PC-3 (cell line): Measurements from ENCODE around the gene PTBP2. TPM values are rescaled to one million over a fixed set of nuclear protein-coding genes. Genes with fewer than 3 reads are reported as not detected.

Experiments
- ATAC-seq: fragments of 200-7000 bp; cut with Tn5 transposase; 2 replicates; pipeline ENCODE4 v1.9.1; 2020; ENCODE audit warnings: mild to moderate bottlenecking, moderate library complexity
- BruUV-seq: library from RNA; stranded (reverse); fragments of 400-500 nt; replicated peaks from 2 replicates; lab custom pipeline; 2021; lab: Mats Ljungman, UMichigan
- CTCF ChIA-PET: fragments of 300-600 bp; sonication (Branson Sonifier 250); formaldehyde crosslinking; loops from one replicate; lab custom pipeline; 2022; ENCODE audit warnings: antibody characterized with exemption; lab: Charles Lee
- POLR2A ChIA-PET: fragments of 300-600 bp; sonication (Branson Sonifier 250); formaldehyde crosslinking; loops from one replicate; lab custom pipeline; 2022; ENCODE audit warnings: antibody characterized with exemption; ENCODE audit not compliant: unreplicated experiment; lab: Charles Lee
- DNase-seq: peaks from one replicate; pipeline ENCODE4 v3.0.0-alpha.2; 2015
- H2AFZ ChIP-seq: fragments of 300-600 bp; sonication (generic); 2 replicates; pipeline ENCODE4 v1.6.0; 2016; ENCODE audit warnings: antibody characterized with exemption, low read length
- H3F3A ChIP-seq: fragments of 300-600 bp; sonication (generic); one replicate; pipeline ENCODE4 v1.6.0; 2017; ENCODE audit warnings: antibody characterized with exemption, low read length, control low read depth, mild to moderate bottlenecking; ENCODE audit not compliant: unreplicated experiment
- H3K27ac ChIP-seq: fragments of 300-600 bp; sonication (generic); 2 replicates; pipeline ENCODE4 v1.5.1; 2016; ENCODE audit warnings: mild to moderate bottlenecking, low read length
- H3K27me3 ChIP-seq: fragments of 300-600 bp; sonication (generic); 2 replicates; pipeline ENCODE4 v1.6.1; 2016; ENCODE audit warnings: low read length, mixed read lengths
- H3K36me3 ChIP-seq: fragments of 300-600 bp; sonication (generic); 2 replicates; pipeline ENCODE4 v1.6.1; 2016; ENCODE audit warnings: low read depth, mixed run types, low read length, mixed read lengths
- H3K4me1 ChIP-seq: fragments of 300-600 bp; sonication (generic); 2 replicates; pipeline ENCODE4 v1.5.1; 2016; ENCODE audit warnings: low read length; ENCODE audit not compliant: insufficient read depth
- H3K4me2 ChIP-seq: fragments of 300-600 bp; sonication (generic); 2 replicates; pipeline ENCODE4 v1.6.0; 2016; ENCODE audit warnings: low read length
- H3K4me3 ChIP-seq: fragments of 300-600 bp; sonication (generic); 2 replicates; pipeline ENCODE4 v1.5.1; 2016; ENCODE audit warnings: mild to moderate bottlenecking, low read length, mixed read lengths
- H3K79me2 ChIP-seq: fragments of 300-600 bp; sonication (generic); 2 replicates; pipeline ENCODE4 v1.6.1; 2017; ENCODE audit warnings: low read length, mixed read lengths
- H3K9ac ChIP-seq: fragments of 300-600 bp; sonication (generic); 2 replicates; pipeline ENCODE4 v1.6.0; 2016; ENCODE audit warnings: mild to moderate bottlenecking, low read length
- H3K9me2 ChIP-seq: fragments of 300-600 bp; sonication (generic); replicated peaks from 2 replicates; pipeline ENCODE4 v1.6.1; 2016; ENCODE audit warnings: mixed run types, low read length, mixed read lengths
- H3K9me3 ChIP-seq: fragments of 300-600 bp; sonication (generic); 2 replicates; pipeline ENCODE4 v1.6.1; 2016; ENCODE audit warnings: low read length, mixed read lengths
- H4K20me1 ChIP-seq: fragments of 300-600 bp; sonication (generic); 2 replicates; pipeline ENCODE4 v1.6.1; 2016; ENCODE audit warnings: low read length, mixed read lengths
- EZH2 ChIP-seq: fragments of 300-600 bp; sonication (generic); IDR thresholded peaks from one replicate; pipeline ENCODE4 v1.6.1; 2017; ENCODE audit warnings: antibody characterized with exemption, mild to moderate bottlenecking, low read length; ENCODE audit not compliant: unreplicated experiment
- EZH2phosphoT487 ChIP-seq: fragments of 300-600 bp; sonication (generic); IDR thresholded peaks from 2 replicates; pipeline ENCODE4 v1.6.1; 2018; ENCODE audit warnings: mild to moderate bottlenecking, antibody characterized with exemption, low read length, borderline replicate concordance
- intact Hi-C: fragments of 100-400 bp; cut with micrococcal nuclease; formaldehyde crosslinking; loops from 2 replicates; pipeline ENCODE4 v1.9.0; 2023
- total RNA-seq: library from RNA; depleted of rRNA; stranded (reverse); fragments of >200 nt; gene quantifications from 2 replicates; pipeline ENCODE4 v1.2.3, GENCODE V29; 2014
- TF ChIP-seq, protein P1 (sequence below): fragments of 300-600 bp; sonication (generic); conservative IDR thresholded peaks from 2 replicates; pipeline ENCODE4 v1.5.1; 2017; ENCODE audit warnings: antibody characterized with exemption, low read depth, mild to moderate bottlenecking, low read length

PTBP2 gene
- total RNA-seq, 1 experiment from 2014 or later: 18.6 TPM

DNA sequence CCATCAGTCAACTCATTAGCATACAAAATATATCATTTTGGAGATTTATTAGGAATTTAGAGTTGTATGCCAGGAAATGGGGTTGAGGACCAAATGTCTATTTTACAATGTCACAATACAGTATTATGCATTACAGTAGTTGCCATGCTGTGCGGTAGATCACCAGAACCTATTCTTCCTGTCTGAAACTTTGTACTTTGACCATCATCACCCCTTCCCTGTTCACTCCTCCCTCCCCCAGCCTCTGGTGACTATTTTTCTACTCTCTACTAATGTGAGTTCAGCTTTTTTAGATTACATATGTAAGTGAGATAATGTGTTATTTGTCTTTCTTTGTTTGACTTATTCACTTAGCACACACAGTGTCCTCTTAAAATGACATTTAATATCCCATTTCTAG, 50.8 kb downstream of the PTBP2 start:
- Histone ChIP-seq H2AFZ (no peak overlapping the region), H3K9ac (no peak overlapping the region), H3K36me3 (peaks cover 25% of the 10 kb centered on the region), H3K4me3 (no peak overlapping the region), H3K27ac (no peak overlapping the region), H3K4me1 (no peaks in the 10 kb centered on the region), H3K9me2 (no peaks in the 10 kb centered on the region), H3K79me2 (0 out of 2 replicates have a peak, but pooled peaks cover 6% of the 10 kb centered on the region), H3F3A (no peaks in the 10 kb centered on the region), H3K9me3 (no peaks in the 10 kb centered on the region), H3K27me3 (no peaks in the 10 kb centered on the region), H4K20me1 (0 out of 2 replicates have a peak, but pooled peaks cover 9% of the 10 kb centered on the region), H3K4me2 (no peak overlapping the region)
- BruUV-seq: no TSS peak
- CTCF ChIA-PET: no interaction called here
- intact Hi-C loops: no loop called here
- DNase-seq (no peak), ATAC-seq (no peak)
- TF ChIP-seq EZH2 (no peak), EZH2phosphoT487 (no peak)
- TF ChIP-seq, protein P1, sequence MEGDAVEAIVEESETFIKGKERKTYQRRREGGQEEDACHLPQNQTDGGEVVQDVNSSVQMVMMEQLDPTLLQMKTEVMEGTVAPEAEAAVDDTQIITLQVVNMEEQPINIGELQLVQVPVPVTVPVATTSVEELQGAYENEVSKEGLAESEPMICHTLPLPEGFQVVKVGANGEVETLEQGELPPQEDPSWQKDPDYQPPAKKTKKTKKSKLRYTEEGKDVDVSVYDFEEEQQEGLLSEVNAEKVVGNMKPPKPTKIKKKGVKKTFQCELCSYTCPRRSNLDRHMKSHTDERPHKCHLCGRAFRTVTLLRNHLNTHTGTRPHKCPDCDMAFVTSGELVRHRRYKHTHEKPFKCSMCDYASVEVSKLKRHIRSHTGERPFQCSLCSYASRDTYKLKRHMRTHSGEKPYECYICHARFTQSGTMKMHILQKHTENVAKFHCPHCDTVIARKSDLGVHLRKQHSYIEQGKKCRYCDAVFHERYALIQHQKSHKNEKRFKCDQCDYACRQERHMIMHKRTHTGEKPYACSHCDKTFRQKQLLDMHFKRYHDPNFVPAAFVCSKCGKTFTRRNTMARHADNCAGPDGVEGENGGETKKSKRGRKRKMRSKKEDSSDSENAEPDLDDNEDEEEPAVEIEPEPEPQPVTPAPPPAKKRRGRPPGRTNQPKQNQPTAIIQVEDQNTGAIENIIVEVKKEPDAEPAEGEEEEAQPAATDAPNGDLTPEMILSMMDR: no peak
- POLR2A ChIA-PET: no interaction called here

DNA sequence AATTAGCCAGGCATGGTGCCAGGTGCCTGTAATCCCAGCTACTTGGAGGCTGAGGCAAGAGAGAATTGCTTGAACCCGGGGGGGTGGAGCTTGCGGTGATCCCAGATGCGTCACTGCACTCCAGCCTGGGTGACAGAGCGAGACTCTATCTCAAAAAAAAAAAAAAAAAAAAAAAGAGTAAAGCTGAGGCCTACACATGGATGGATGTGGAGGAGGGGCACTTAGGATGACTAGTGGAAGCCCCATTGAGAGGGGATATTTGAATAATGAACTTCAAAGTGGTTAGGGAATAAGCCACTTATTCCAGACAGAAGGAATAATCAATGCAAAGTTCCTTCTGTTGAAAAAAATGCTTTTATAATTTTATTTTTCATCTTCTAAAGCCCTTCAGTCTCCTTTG, 51.4 kb downstream of the PTBP2 start:
- H3K9me2 ChIP-seq: no peaks in the 10 kb centered on the region
- H3K9ac ChIP-seq: no peak overlapping the region
- peaks cover 25% of the 10 kb centered on the region for H3K36me3 ChIP-seq
- TF ChIP-seq, protein P1: no peak
- TF ChIP-seq EZH2: no peak
- TF ChIP-seq EZH2phosphoT487: no peak
- intact Hi-C loops: no loop called here
- DNase-seq (no peak), ATAC-seq (no peak)
- H2AFZ ChIP-seq: no peak overlapping the region
- no peak overlapping the region for H3K4me2 ChIP-seq
- H3K4me1 ChIP-seq: no peaks in the 10 kb centered on the region
- 0 out of 2 replicates have a peak, but pooled peaks cover under 1% of the 10 kb centered on the region for H3K79me2 ChIP-seq
- H3K4me3 ChIP-seq: no peak overlapping the region
- H3K27ac ChIP-seq: no peak overlapping the region
- BruUV-seq: no TSS peak
- H4K20me1 ChIP-seq: 0 out of 2 replicates have a peak, but pooled peaks cover 4% of the 10 kb centered on the region
- no peaks in the 10 kb centered on the region for H3F3A ChIP-seq
- H3K27me3 ChIP-seq: no peaks in the 10 kb centered on the region
- ChIA-PET POLR2A (no interaction called here), CTCF (no interaction called here)
- H3K9me3 ChIP-seq: no peaks in the 10 kb centered on the region

DNA sequence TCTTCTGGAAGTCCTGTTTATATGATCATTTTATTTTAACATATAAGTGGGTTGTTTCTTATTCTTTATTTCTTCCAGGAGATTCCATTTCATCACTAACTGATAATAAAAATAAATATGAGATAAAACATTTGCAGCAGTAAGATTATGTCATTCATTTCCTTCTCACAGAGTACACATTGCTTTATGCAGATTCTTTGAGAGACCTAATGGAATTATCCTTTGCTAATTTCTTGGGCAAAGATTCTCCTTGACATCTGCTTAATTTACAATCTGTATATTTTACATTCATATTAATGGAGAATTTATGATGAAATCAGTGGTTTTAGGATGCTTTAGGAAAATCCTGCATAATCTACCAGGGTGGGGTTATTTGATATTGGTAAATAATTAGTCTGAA, 60.6 kb downstream of the PTBP2 start:
- ChIA-PET CTCF (no interaction called here), POLR2A (no interaction called here)
- intact Hi-C loops: no loop called here
- Histone ChIP-seq H3K9me3 (no peaks in the 10 kb centered on the region), H2AFZ (no peak overlapping the region), H3F3A (no peaks in the 10 kb centered on the region), H3K4me2 (no peak overlapping the region), H3K27me3 (no peaks in the 10 kb centered on the region), H3K4me1 (no peaks in the 10 kb centered on the region), H3K9ac (no peak overlapping the region), H3K9me2 (no peaks in the 10 kb centered on the region), H3K79me2 (no peaks in the 10 kb centered on the region), H4K20me1 (no peaks in the 10 kb centered on the region), H3K27ac (no peak overlapping the region), H3K4me3 (no peak overlapping the region), H3K36me3 (peaks cover 26% of the 10 kb centered on the region)
- TF ChIP-seq EZH2: no peak
- TF ChIP-seq, protein P1: no peak
- no peak for TF ChIP-seq EZH2phosphoT487
- BruUV-seq: no TSS peak
- DNase-seq (no peak), ATAC-seq (no peak)
